ENCODE measurements around the gene BBS4.
"Not testable (repeated sequence)": the region's sequence is repeated elsewhere in the genome, so short reads cannot be mapped to it uniquely, and the experiment has no call there.

- TF ChIP-seq ZNF8 (CRISPR knock-in tag; IDR thresholded peaks at IDR 0.05); OSR1 (CRISPR knock-in tag; IDR thresholded peaks at IDR 0.05); SNAI2 (CRISPR knock-in tag; IDR thresholded peaks at IDR 0.05); CSRNP3 (CRISPR knock-in tag; IDR thresholded peaks at IDR 0.05); TSHZ2 (CRISPR knock-in tag; IDR thresholded peaks at IDR 0.05); BACH2 (CRISPR knock-in tag; IDR thresholded peaks at IDR 0.05; ENCODE audit: borderline replicate concordance); ZC3H10 (CRISPR knock-in tag; IDR thresholded peaks at IDR 0.05); PATZ1 (CRISPR knock-in tag; IDR thresholded peaks at IDR 0.05; ENCODE audit: borderline replicate concordance); CSDC2 (CRISPR knock-in tag; IDR thresholded peaks at IDR 0.05); ESRRG (CRISPR knock-in tag; IDR thresholded peaks at IDR 0.05); PPARA (CRISPR knock-in tag; IDR thresholded peaks at IDR 0.05; ENCODE audit: borderline replicate concordance); ZNF565 (CRISPR knock-in tag; conservative IDR thresholded peaks at IDR 0.05; ENCODE audit: low read depth); ARNTL (CRISPR knock-in tag; IDR thresholded peaks at IDR 0.05; ENCODE audit: borderline replicate concordance, low read depth): not testable (repeated sequence)
Measured at GRCh38 chr15:72725851-72726250, 39.8 kb downstream of the BBS4 start.

Measured in SK-N-SH treated with all-trans-retinoic acid at 6 μM for 48 hours (cell line).